Lower leg skin (tissue), 3 donors: ENCODE measurements around the gene CALML6.

Source experiments
- POLR2A ChIP-seq, 2 donors: fragments of 450-650 bp; IDR thresholded peaks; one replicate each; pipeline ENCODE4 v1.6.1; 2016 to 2017; ENCODE audit warnings: antibody characterized with exemption in 2 of 2, mild to moderate bottlenecking in 1 of 2, moderate library complexity in 1 of 2
- TF ChIP-seq, protein P1 (sequence below), 3 donors: fragments of 450-650 bp; IDR thresholded peaks; one replicate each; pipeline ENCODE4 v1.5.1; 2016; ENCODE audit warnings: antibody characterized with exemption in 3 of 3, mild to moderate bottlenecking in 3 of 3, moderate library complexity in 2 of 3

DNA sequence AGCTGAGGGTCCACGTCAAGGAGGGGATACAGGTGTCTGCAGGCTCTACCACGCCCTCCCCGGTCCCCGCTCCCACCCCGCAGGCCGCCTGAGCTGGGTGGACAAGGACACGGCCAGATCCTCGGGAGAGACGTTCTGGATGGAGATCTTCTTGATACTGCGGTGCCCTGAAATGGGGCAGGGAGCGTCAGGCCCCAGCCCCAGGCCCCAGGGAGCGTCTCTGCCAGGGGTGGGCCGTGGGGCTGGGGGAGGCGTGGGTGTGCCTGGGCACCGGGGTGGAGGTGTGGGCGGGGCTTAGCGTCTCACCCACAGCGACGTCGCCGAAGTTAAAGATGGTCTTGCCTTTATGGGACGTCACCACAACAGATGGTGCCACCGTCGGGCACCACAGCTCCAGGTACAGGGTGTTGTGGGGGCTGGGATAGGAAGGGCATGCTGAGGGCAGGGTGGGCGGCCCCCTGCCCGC lies 11.3 kb downstream of the CALML6 start:
- TF ChIP-seq, protein P1, sequence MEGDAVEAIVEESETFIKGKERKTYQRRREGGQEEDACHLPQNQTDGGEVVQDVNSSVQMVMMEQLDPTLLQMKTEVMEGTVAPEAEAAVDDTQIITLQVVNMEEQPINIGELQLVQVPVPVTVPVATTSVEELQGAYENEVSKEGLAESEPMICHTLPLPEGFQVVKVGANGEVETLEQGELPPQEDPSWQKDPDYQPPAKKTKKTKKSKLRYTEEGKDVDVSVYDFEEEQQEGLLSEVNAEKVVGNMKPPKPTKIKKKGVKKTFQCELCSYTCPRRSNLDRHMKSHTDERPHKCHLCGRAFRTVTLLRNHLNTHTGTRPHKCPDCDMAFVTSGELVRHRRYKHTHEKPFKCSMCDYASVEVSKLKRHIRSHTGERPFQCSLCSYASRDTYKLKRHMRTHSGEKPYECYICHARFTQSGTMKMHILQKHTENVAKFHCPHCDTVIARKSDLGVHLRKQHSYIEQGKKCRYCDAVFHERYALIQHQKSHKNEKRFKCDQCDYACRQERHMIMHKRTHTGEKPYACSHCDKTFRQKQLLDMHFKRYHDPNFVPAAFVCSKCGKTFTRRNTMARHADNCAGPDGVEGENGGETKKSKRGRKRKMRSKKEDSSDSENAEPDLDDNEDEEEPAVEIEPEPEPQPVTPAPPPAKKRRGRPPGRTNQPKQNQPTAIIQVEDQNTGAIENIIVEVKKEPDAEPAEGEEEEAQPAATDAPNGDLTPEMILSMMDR (IDR thresholded peaks at IDR 0.05): no peak
- TF ChIP-seq POLR2A (IDR thresholded peaks at IDR 0.05): no peak
